Stimulated activated CD4-positive, alpha-beta T cell treated with anti-CD3 and anti-CD28 coated beads, Interleukin-4, amount 100 ng/mL, for 24 hours (primary cell): ENCODE measurements around the gene SRGAP3.

Experiments
- DNase-seq: peaks from one replicate; pipeline ENCODE4 v3.0.0-alpha.2; 2020

SRGAP3 gene

GRCh38 chr3:9198899-9199335, 50.5 kb downstream of the SRGAP3 start:
- DNase-seq, result no peak

DNA sequence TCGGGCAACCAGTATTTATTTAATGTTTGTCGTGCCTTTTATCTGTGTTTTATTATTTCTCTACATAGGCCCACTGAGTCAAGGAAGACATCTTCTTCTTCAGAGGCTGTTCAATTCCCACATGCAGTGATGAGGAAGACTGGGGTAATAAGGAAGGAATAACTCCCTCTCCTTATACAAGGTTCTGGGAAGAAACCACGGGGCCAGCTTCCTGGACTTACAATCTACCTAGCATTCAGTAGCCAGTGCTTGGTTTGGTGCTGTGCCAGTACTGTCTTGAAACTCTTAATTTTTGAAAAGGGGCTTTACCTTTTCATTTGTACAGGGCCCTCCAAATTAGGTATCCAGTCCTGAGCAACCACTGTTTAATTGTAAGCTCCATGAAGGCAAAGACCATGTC, 51.2 kb downstream of the SRGAP3 start:
- DNase-seq, result no peak

- no peak for DNase-seq
These were observed 53.4 kb downstream of the SRGAP3 start for GRCh38 chr3:9196020-9196419.

- no peak for DNase-seq
These were observed 54.1 kb downstream of the SRGAP3 start for GRCh38 chr3:9195390-9195789.

DNA sequence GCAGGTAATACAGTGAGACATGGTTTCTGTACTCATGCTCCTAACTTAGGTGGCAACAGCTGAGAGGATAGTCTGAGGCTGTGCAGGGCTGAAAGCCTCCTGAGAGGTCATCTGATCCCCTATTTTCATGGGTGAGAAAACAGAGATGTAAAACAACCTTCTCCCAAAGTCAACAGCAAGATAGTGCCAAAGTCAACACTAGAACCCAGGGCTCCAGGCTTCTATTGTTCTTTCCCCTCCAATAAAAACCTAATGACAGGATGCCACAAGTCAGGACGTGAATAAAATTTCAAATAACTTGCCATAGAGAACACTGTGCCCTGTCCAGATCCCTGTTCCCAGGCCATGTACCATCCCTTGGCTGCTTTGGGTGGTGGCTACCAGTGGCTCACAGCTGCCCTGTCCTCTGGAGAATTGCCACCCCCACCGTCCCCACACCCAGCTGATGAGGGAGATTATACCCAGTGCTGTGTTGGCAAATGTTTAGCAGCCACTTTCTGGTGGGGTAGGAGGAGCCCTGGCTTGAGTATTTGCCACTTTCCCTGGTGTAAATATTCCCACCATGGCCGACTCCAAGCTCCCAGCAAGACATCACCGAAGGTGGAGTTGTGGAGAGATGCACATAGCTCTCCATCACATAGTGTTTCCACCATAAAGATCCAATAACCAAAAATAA, 54.8 kb downstream of the SRGAP3 start:
- no peak for DNase-seq

GRCh38 chr3:9193633-9194195, 55.7 kb downstream of the SRGAP3 start:
- DNase-seq, result no peak

DNA sequence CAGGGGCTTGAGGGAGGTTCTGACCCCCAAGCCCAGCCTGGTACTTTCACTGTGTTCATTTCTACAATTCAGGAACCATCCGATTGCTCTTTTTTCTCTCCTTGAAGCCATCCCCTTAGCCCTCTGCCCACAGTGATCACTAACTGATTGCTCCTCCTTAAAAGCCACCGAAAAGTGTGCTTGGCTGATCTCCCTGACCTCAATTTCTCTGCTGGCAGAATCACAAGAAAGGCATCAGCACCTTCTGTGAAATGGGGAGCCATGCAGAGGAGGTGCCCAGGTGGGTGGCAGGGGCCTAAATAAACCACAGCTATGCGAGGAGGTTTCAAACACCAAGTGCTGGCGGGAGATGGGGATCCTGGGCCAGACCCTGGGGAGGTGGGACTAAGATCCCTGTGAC, 56.2 kb downstream of the SRGAP3 start:
- DNase-seq, result no peak

GRCh38 chr3:9192248-9193025, 57.0 kb downstream of the SRGAP3 start:
- no peak for DNase-seq

DNA sequence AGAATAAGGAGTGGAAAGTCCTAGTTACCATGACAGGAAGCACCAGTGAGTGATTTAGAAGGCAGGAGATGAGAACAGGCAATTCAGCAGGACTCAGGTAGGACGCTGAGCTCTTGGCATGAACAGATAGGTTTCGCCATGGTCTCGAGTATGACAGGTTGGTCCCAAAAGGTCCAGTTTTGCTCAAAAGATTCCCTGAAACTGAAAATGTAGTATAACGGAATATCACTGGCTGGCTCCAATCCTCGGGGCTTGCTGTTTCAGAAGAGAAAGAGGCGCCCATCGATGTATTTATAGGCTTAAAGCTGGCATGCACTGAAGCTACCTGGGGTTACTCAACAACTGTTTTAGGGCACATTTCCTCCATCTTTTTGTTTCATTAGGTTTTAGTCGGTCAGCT, 59.2 kb downstream of the SRGAP3 start:
- no peak for DNase-seq

GRCh38 chr3:9188583-9188982, 60.9 kb downstream of the SRGAP3 start:
- DNase-seq, result no peak

DNA sequence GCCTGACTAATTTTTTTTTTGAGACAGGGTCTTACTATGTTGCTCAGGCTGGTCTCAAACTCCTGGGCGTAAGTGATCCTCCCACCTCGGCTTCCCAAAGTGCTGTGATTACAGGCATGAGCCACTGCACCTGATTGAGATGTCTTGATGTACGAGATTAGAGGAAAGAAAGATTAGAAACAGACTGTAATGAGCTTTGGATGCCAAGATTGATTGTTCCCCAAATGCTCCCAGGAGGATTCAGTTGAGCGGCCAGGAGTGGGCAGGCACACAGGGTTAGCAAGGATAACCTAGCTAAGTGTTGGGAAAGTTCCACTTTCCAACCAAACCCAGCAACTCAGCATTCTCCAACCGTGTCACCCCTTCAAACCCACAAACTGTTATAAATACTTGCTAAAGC, 63.7 kb downstream of the SRGAP3 start:
- no peak for DNase-seq

- DNase-seq, result no peak
These were observed 64.4 kb downstream of the SRGAP3 start for GRCh38 chr3:9185046-9185445.

GRCh38 chr3:9184461-9184835, 65.0 kb downstream of the SRGAP3 start:
- DNase-seq, result no peak

- DNase-seq, result no peak
These were observed 65.5 kb downstream of the SRGAP3 start for GRCh38 chr3:9183811-9184460.

- no peak for DNase-seq
These were observed 66.4 kb downstream of the SRGAP3 start for GRCh38 chr3:9183011-9183410.

DNA sequence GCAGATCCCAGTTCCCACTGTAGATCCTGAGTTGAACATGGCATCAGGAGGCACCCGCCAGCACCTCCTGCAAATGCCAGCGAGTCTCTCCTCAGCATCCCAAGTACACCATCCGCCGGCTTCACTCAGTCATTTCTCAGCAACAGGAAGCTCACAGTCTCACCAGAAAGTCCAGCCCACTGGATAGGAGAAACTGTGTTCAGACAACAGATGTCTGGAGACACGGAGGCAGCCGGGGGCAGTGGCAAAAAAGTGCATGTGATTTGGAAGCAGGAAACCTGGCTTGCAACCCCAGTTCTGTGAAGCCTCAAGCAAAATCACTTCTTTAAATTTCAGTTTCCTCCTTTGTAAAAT, 68.7 kb downstream of the SRGAP3 start:
- DNase-seq, result no peak

DNA sequence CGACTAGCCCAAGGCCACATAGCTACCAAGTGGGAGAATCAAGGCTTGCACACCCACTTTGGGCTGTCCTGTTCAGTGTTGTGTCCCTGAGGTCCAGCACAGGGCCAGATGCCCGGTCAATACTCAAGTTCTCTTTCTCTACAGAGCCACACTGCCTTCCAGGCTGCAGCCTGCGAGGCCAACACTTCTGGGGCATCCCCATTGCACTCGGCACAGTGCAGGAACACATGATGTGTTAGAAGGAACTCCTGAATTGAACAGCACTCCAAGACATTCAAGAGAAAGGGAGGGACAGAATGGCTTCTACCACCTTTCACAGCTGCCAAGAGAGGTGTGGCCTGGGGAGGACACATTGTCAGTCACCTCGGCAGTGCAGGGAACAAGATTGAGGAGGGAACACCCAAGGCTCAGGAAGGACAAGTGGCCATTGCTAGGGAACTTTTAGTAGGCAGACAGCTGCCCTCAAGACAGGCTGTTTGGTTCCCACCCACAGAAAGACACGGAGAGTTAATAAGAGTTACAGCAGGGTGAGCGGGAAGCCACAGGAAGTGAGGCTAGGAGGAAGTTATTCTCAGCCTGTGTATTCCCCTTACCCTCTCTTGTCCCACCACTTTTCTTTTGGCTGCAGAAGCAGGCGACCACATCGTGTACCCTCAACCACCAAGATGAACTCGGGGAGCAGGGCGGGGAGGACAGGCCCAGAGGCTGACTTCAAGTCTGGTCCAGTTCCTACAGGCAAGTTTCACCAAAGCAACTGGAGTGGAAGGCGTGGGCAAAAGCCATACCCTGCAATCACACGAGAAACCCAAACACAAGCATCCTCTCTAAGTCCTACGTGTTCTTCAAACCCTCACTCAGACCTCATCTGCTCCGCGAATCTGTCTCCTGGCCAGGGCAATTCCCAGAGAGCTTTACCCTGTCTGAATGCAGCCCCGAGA, 69.4 kb downstream of the SRGAP3 start:
- DNase-seq, result peak; percentile 7

DNA sequence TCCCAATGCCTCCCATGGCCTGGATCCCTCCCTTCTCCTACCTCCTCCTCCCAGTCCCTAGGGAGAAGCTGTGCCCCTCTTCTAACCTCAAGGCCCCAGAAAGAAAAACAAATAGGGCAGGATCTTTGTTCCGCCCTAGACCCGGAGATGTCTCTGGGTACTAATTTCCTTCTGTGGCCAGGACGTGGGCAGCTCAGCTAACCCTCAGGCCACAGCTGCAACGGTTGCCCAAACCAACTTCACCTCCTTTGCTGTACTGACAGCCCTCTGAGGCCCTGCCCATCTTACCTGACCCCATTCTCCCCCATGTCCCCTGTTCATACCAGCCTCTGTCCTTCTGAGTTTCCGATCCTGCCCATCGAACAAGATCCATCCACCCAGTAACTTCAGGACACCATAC, 70.7 kb downstream of the SRGAP3 start:
- DNase-seq, result no peak

- DNase-seq, result no peak
These were observed 74.0 kb downstream of the SRGAP3 start for GRCh38 chr3:9175421-9175820.

DNA sequence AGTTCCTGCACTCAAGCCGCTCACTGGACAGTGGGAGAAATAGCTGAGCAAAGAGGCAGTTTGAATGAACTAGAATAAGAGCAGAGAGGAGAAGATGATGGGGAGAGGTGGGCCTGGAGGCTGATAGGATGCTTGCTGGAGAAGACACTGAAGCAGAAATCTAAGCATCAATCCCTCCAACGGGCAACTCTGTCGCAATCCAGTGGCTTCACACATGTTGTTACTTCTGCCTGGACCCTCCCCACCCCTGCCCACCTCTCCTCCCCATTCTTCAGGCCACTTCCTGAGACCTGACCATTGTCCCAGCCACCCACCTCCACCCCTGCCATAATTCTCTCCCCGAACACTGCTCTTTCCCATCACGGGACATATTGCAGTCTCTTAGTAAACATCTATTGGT, 76.0 kb downstream of the SRGAP3 start:
- no peak for DNase-seq

- DNase-seq, result no peak
These were observed 76.6 kb downstream of the SRGAP3 start for GRCh38 chr3:9172851-9173321.

DNA sequence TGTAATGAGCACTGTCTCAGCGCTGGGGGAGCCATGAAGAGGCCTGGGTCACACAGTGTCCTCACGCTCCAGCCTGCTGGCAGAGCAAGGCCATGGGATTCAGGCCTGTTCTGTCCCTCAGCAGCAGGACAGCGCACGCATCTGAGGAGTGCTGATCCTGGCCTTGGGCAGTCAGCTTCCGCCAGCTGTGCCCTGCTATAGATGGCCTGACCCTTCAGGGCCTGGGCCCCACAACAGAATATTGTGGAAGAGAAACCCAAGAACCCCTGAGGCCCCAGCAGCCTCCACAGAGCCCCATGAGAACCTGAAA, 78.6 kb downstream of the SRGAP3 start:
- DNase-seq, result no peak
